Activated CD8-positive, alpha-beta T cell treated with anti-CD3 and anti-CD28 coated beads for 36 hours (primary cell): ENCODE data around the gene CENPF. TPM values are rescaled to one million over a fixed set of nuclear protein-coding genes. Genes with fewer than 3 reads are reported as not detected.
"Not testable (repeated sequence)": the region's sequence is repeated elsewhere in the genome, so short reads cannot be mapped to it uniquely, and the experiment has no call there.

ENCODE experiments used
- ATAC-seq: fragments of 200-7000 bp; cut with Tn5 transposase; one replicate; pipeline ENCODE4 v1.10.0; 2021; ENCODE audit warnings: mild to moderate bottlenecking, moderate library complexity
- CTCF ChIA-PET: fragments of 350-600 bp; sonication (Branson Sonifier 250); formaldehyde crosslinking; loops from one replicate; lab custom pipeline; 2021; ENCODE audit warnings: antibody characterized with exemption; lab: Charles Lee
- POLR2A ChIA-PET: fragments of 350-600 bp; sonication (Branson Sonifier 250); formaldehyde crosslinking; loops from one replicate; lab custom pipeline; 2021; ENCODE audit warnings: antibody characterized with exemption; lab: Charles Lee
- DNase-seq: peaks from one replicate; pipeline ENCODE4 v3.0.0-alpha.2; 2020
- H3K27ac Mint-ChIP-seq: one replicate; pipeline ENCODE4 v1.8.0; 2021; ENCODE audit warnings: mild to moderate bottlenecking, mixed read lengths
- H3K27me3 Mint-ChIP-seq: one replicate; pipeline ENCODE4 v1.8.0; 2021; ENCODE audit warnings: mixed read lengths
- H3K36me3 Mint-ChIP-seq: one replicate; pipeline ENCODE4 v1.8.0; 2021; ENCODE audit warnings: low read depth, mixed read lengths
- H3K4me1 Mint-ChIP-seq: one replicate; pipeline ENCODE4 v1.8.0; 2021; ENCODE audit warnings: low read depth, mixed read lengths
- H3K4me3 Mint-ChIP-seq: one replicate; pipeline ENCODE4 v1.8.0; 2021; ENCODE audit warnings: mild to moderate bottlenecking, moderate library complexity, mixed read lengths
- H3K9me3 Mint-ChIP-seq: one replicate; pipeline ENCODE4 v1.8.0; 2021; ENCODE audit warnings: mixed read lengths
- CTCF ChIP-seq: fragments of 200-600 bp; IDR thresholded peaks from one replicate; pipeline ENCODE4 v1.8.0; 2022; ENCODE audit warnings: antibody characterized with exemption, mild to moderate bottlenecking
- intact Hi-C: fragments of 100-400 bp; cut with micrococcal nuclease; formaldehyde crosslinking; loops from one replicate; pipeline ENCODE4 v1.10.0; 2022
- total RNA-seq, 2 experiments: library from RNA; stranded (reverse); gene quantifications; one replicate each; pipeline ENCODE4 v1.2.3, GENCODE V29; 2021

The CENPF gene
- total RNA-seq, 2 experiments from 2014 or later = 65.4 to 70.6 TPM

DNA sequence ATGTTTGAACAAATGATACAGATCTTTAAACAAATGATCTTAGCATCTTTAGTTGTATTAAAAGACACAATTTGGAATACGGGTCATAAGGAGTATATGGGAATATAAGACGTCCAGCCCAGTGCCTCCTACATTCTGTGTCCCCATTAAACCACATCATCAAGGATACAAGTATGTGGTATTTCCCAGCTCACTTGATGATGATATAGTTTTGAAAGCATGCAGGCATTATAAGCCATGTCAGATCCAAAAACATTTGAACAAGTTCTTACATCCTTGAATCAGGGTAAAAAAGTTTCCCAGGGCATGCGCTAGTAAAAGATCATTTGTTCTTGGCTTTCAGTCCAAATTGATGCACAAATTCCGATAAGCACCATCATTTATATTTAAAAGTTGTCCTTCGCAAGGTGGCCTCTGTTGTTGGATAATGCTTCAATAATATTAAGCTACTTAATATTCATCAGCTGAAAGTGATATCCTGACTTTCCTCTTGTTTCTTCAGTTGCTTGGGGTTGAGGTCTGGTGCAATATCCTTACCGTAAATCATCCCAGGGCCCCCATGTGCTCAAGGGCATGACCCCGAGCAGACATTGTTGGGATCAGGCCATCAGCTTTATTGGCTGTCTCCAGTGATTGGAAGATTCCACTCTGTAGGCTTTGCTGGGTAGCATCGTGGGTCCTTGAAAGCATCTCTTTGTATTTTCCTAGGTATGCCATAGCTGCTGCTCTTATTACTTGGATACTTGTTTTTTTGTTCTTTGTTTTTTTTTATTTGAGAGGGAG lies 61.8 kb downstream of the CENPF start:
- TF ChIP-seq CTCF = no peak
- H3K36me3 Mint-ChIP-seq = peaks cover 45% of the 10 kb centered on the region
- H3K27ac Mint-ChIP-seq = no peak overlapping the region
- no peaks in the 10 kb centered on the region for H3K9me3 Mint-ChIP-seq
- ATAC-seq (no peak), DNase-seq (no peak)
- H3K4me1 Mint-ChIP-seq = no peaks in the 10 kb centered on the region
- CTCF ChIA-PET = no interaction called here
- H3K27me3 Mint-ChIP-seq = no peaks in the 10 kb centered on the region
- no peak overlapping the region for H3K4me3 Mint-ChIP-seq
- intact Hi-C loops = no loop called here
- POLR2A ChIA-PET = no interaction called here

- intact Hi-C loops = no loop called here
- H3K36me3 Mint-ChIP-seq = peaks cover 42% of the 10 kb centered on the region
- no peaks in the 10 kb centered on the region for H3K4me1 Mint-ChIP-seq
- ChIA-PET POLR2A (no interaction called here), CTCF (no interaction called here)
- ATAC-seq (no peak), DNase-seq (no peak)
- H3K9me3 Mint-ChIP-seq = no peaks in the 10 kb centered on the region
- no peak overlapping the region for H3K27ac Mint-ChIP-seq
- H3K4me3 Mint-ChIP-seq = no peak overlapping the region
- TF ChIP-seq CTCF = no peak
- H3K27me3 Mint-ChIP-seq = no peaks in the 10 kb centered on the region
Measured at GRCh38 chr1:214665606-214666110, 62.7 kb downstream of the CENPF start.

- Mint-ChIP-seq H3K36me3 (peaks cover 40% of the 10 kb centered on the region), H3K4me1 (no peaks in the 10 kb centered on the region), H3K27me3 (no peaks in the 10 kb centered on the region), H3K9me3 (no peaks in the 10 kb centered on the region), H3K4me3 (no peak overlapping the region), H3K27ac (no peak overlapping the region)
- ChIA-PET CTCF (no interaction called here), POLR2A (no interaction called here)
- intact Hi-C loops = no loop called here
- DNase-seq (no peak), ATAC-seq (no peak)
- TF ChIP-seq CTCF = no peak
Measured at GRCh38 chr1:214666674-214667073, 63.7 kb downstream of the CENPF start.

DNA sequence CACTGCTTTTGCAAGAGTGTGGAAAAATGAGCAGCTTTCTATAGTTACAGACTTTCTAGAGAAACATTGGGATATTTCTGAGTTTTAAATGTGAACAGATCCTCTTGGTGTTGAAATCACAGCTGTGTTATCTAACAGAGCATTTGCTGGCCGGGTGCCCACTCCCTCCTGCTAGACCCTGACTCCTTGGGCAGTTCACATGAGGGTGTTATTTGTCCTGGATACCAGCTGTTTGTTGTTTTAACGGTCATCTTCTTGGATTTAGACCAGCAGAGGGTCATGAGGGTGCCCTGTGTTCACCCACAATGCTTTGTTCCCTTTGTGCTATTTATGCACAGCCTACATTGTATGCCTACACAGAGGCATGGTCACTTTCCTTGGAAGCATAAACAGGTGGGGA lies 67.1 kb downstream of the CENPF start:
- TF ChIP-seq CTCF = no peak
- DNase-seq (no peak), ATAC-seq (no peak)
- Mint-ChIP-seq H3K27me3 (no peaks in the 10 kb centered on the region), H3K4me3 (no peak overlapping the region), H3K9me3 (peaks cover under 1% of the 10 kb centered on the region), H3K36me3 (peaks cover 25% of the 10 kb centered on the region), H3K27ac (no peak overlapping the region), H3K4me1 (no peaks in the 10 kb centered on the region)
- POLR2A ChIA-PET = no interaction called here
- intact Hi-C loops = no loop called here
- CTCF ChIA-PET = interaction anchor here (1.0 kb wide), 2 partner anchors 19 to 288 kb away, joined by 3 to 4 read pairs; no protein-coding TSS in a partner anchor

DNA sequence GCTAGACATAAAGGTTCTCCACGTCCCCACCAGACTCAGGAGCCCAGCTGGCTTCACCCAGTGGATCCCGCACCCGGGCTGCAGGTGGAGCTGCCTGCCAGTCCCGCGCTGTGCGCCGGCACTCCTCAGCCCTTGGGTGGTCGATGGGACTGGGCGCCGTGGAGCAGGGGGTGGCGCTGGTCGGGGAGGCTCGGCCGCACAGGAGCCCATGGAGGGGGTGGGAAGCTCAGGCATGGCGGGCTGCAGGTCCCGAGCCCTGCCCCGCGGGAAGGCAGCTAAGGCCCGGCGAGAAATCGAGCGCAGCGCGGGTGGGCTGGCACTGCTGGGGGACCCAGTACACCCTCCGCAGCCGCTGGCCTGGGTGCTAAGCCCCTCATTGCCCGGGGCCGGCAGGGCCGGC lies 70.0 kb downstream of the CENPF start:
- H3K27ac Mint-ChIP-seq, H3K36me3 Mint-ChIP-seq, ATAC-seq, POLR2A ChIA-PET, H3K27me3 Mint-ChIP-seq, H3K4me1 Mint-ChIP-seq, intact Hi-C loops, H3K4me3 Mint-ChIP-seq, H3K9me3 Mint-ChIP-seq, CTCF ChIA-PET, DNase-seq: not testable (repeated sequence)
